Measurements from ENCODE around the gene PPP3R1.

The PPP3R1 gene

DNA sequence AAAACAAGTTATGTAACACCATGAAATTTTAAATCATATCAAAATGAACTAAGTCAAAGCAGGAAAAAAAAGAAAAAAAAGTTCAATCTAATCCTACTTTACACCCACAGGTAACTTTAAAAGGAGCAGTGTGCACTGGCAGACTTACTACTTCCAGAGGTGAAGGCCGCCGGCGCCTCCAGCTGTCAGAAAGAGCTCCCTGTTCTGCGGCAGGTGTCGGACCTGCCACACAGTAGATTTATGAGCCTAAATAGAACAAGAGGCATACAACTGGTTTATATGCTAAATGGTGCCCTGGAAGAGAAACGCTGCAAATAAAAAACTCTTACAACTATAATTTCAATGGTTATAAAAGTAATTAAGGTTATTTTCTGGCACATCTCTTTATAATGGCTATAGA lies 117.8 kb downstream of the PPP3R1 start:
- Mint-ChIP-seq H3K9me3 (no peaks in the 10 kb centered on the region), H3K27me3 (no peaks in the 10 kb centered on the region), H3K27ac (no peak overlapping the region), H3K36me3 (ENCODE audit: low read depth) (peaks cover 42% of the 10 kb centered on the region), H3K4me1 (ENCODE audit: low read depth) (peaks cover 3% of the 10 kb centered on the region), H3K4me3 (no peak overlapping the region)

DNA sequence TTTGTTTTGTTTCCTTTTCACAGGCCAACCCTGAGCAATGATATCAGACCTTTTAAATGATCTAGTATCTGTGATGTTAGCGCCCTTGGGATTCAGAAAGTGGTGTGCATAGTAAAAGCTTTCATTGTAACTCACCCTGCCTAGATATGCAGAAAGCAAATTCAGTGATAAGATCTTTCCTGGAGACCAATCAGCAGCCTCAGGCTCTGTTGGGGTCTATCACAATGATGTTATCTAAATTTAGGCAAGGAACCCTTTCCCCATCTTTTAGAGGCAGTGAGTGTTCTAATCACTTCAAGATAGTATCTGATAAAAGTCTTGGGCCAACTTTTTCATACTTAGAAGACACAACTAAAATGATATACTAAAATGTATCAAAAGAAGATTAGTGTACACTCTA lies 118.2 kb downstream of the PPP3R1 start:
- H3K27ac Mint-ChIP-seq, result no peak overlapping the region
- H3K27me3 Mint-ChIP-seq, result no peaks in the 10 kb centered on the region
- peaks cover 46% of the 10 kb centered on the region for H3K36me3 Mint-ChIP-seq (ENCODE audit: low read depth)
- H3K9me3 Mint-ChIP-seq, result no peaks in the 10 kb centered on the region
- peaks cover 3% of the 10 kb centered on the region for H3K4me1 Mint-ChIP-seq (ENCODE audit: low read depth)
- H3K4me3 Mint-ChIP-seq, result no peak overlapping the region
